Mesenchymal stem cell (in vitro differentiated cells and primary cell): ENCODE data around the gene DSCAM.

Experiments used
- DNase-seq: peaks from one replicate; pipeline ENCODE4 v3.0.0-alpha.2; 2013
- H2AFZ ChIP-seq: one replicate; pipeline ENCODE4 v1.6.1; 2013; ENCODE audit warnings: low read depth, mild to moderate bottlenecking, control low read depth, inconsistent platforms, low read length, moderate library complexity
- H2AK5ac ChIP-seq: 2 replicates; pipeline ENCODE4 v1.6.1; 2013; ENCODE audit warnings: low read length, moderate library complexity, mild to moderate bottlenecking, inconsistent platforms; ENCODE audit not compliant: severe bottlenecking
- H2BK120ac ChIP-seq: one replicate; pipeline ENCODE4 v1.6.1; 2013; ENCODE audit warnings: low read depth, mild to moderate bottlenecking, inconsistent platforms, low read length, moderate library complexity
- H2BK12ac ChIP-seq, 2 experiments: one replicate each; pipeline ENCODE4 v1.6.1; 2013; ENCODE audit warnings: inconsistent platforms in 2 of 2, low read length in 2 of 2, mild to moderate bottlenecking in 2 of 2, moderate library complexity in 2 of 2, control low read depth in 1 of 2
- H2BK15ac ChIP-seq: one replicate; pipeline ENCODE4 v1.6.1; 2013; ENCODE audit warnings: mild to moderate bottlenecking, low read depth, inconsistent platforms; ENCODE audit not compliant: poor library complexity, severe bottlenecking
- H2BK5ac ChIP-seq: 2 replicates; pipeline ENCODE4 v1.6.1; 2013; ENCODE audit warnings: low read depth, mild to moderate bottlenecking, low read length, control low read depth, inconsistent platforms; ENCODE audit not compliant: poor library complexity, severe bottlenecking
- H3K14ac ChIP-seq, 2 experiments: one replicate each; pipeline ENCODE4 v1.6.1; 2013; ENCODE audit warnings: inconsistent platforms in 2 of 2, low read length in 2 of 2, control low read depth in 1 of 2, mild to moderate bottlenecking in 1 of 2, moderate library complexity in 1 of 2
- H3K18ac ChIP-seq, 2 experiments: one replicate each; pipeline ENCODE4 v1.6.1; 2013; ENCODE audit warnings: inconsistent platforms in 2 of 2, low read length in 2 of 2, control low read depth in 1 of 2, low read depth in 1 of 2, mild to moderate bottlenecking in 1 of 2
- H3K23ac ChIP-seq, 2 experiments: one replicate each; pipeline ENCODE4 v1.6.1; 2013; ENCODE audit warnings: inconsistent platforms in 2 of 2, low read length in 2 of 2, mild to moderate bottlenecking in 2 of 2, moderate library complexity in 2 of 2, control low read depth in 1 of 2
- H3K27ac ChIP-seq: 2 replicates; pipeline ENCODE4 v1.5.1; 2013; ENCODE audit warnings: mild to moderate bottlenecking, moderate library complexity, low read length, control low read depth, inconsistent platforms; ENCODE audit not compliant: poor library complexity, severe bottlenecking
- H3K27me3 ChIP-seq, 2 experiments: 2 replicates each; pipeline versions ENCODE4 v1.6.1 to v1.7.0; 2013; ENCODE audit warnings: low read length in 2 of 2, mild to moderate bottlenecking in 2 of 2, moderate library complexity in 2 of 2, control low read depth in 1 of 2, inconsistent platforms in 1 of 2; ENCODE audit not compliant: control insufficient read depth in 1 of 2, insufficient read depth in 1 of 2
- H3K36me3 ChIP-seq, 2 experiments: 2 replicates each; pipeline versions ENCODE4 v1.6.1 to v1.7.0; 2013; ENCODE audit warnings: low read length in 2 of 2, control low read depth in 1 of 2, inconsistent platforms in 1 of 2, low read depth in 1 of 2, mild to moderate bottlenecking in 1 of 2; ENCODE audit not compliant: insufficient read depth in 2 of 2, control insufficient read depth in 1 of 2
- H3K4ac ChIP-seq, 2 experiments: one replicate each; pipeline ENCODE4 v1.6.1; 2013; ENCODE audit warnings: inconsistent platforms in 2 of 2, low read length in 2 of 2, mild to moderate bottlenecking in 2 of 2, moderate library complexity in 2 of 2, control low read depth in 1 of 2, low read depth in 1 of 2
- H3K4me1 ChIP-seq: 2 replicates; pipeline ENCODE4 v1.6.1; 2013; ENCODE audit warnings: low read depth, low read length, control low read depth; ENCODE audit not compliant: control insufficient read depth, insufficient read depth
- H3K4me2 ChIP-seq: 2 replicates; pipeline ENCODE4 v1.6.1; 2013; ENCODE audit warnings: low read length, mild to moderate bottlenecking, inconsistent platforms; ENCODE audit not compliant: poor library complexity, severe bottlenecking
- H3K4me3 ChIP-seq, 2 experiments: 2 replicates each; pipeline versions ENCODE4 v1.5.1 to v1.7.0; 2013; ENCODE audit warnings: low read length in 2 of 2, mild to moderate bottlenecking in 2 of 2, control low read depth in 1 of 2, low read depth in 1 of 2; ENCODE audit not compliant: insufficient read depth in 1 of 2
- H3K79me1 ChIP-seq: replicated peaks from 2 replicates; pipeline ENCODE4 v1.6.1; 2013; ENCODE audit warnings: mild to moderate bottlenecking, control low read depth, low read length, inconsistent platforms; ENCODE audit not compliant: poor library complexity, severe bottlenecking
- H3K9ac ChIP-seq: 2 replicates; pipeline ENCODE4 v1.7.0; 2013; ENCODE audit warnings: mild to moderate bottlenecking, low read length, moderate library complexity
- H3K9me3 ChIP-seq: 2 replicates; pipeline ENCODE4 v1.7.0; 2013; ENCODE audit warnings: mild to moderate bottlenecking, low read length; ENCODE audit not compliant: control insufficient read depth
- H4K8ac ChIP-seq: one replicate; pipeline ENCODE4 v1.6.1; 2013; ENCODE audit warnings: inconsistent platforms, mild to moderate bottlenecking, low read length, moderate library complexity
- H4K91ac ChIP-seq: one replicate; pipeline ENCODE4 v1.6.1; 2013; ENCODE audit warnings: mild to moderate bottlenecking, low read length, inconsistent platforms
- WGBS: methylation state at CpG from one replicate; pipeline ENCODE4 v1.1.7; 2013; ENCODE audit warnings: mixed read lengths; 5-methylcytosine and 5-hydroxymethylcytosine counted together

The DSCAM gene

DNA sequence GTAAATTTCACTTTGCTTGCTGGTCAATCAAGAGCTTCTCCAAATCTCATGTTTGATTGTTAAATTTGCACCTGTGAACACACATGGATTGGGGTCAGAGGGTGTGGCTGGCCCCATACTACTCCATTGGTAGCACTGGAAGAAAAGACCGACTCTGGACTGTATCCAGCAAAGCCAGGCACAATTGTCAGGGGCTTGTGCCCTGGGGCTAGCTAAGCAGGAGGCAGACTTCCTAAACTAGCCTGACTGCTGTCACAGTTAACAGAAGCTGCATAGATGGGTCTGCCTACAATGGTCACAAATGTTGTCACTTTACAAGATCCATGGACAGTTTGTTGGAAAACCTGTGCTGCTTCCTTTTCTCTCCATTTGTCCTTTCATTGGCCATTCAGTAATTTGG, 421.0 kb downstream of the DSCAM start:
- peaks cover 14% of the 10 kb centered on the region for H3K9me3 ChIP-seq
- 38% methylated on average over 1 of the region's 1 CpG for WGBS
- no peaks in the 10 kb centered on the region for H3K36me3 ChIP-seq
- DNase-seq: no peak
- no peaks in the 10 kb centered on the region for H3K4me1 ChIP-seq
- no peak overlapping the region for H2BK15ac ChIP-seq
- H3K23ac ChIP-seq: no peak overlapping the region
- no peak overlapping the region for H4K91ac ChIP-seq
- no peak overlapping the region for H3K27ac ChIP-seq
- no peak overlapping the region for H2BK5ac ChIP-seq
- H3K18ac ChIP-seq: no peak overlapping the region
- H3K79me1 ChIP-seq: no peaks in the 10 kb centered on the region
- H3K4ac ChIP-seq: no peak overlapping the region
- H2AK5ac ChIP-seq: no peak overlapping the region
- no peak overlapping the region for H3K4me3 ChIP-seq
- no peak overlapping the region for H2BK120ac ChIP-seq
- no peak overlapping the region for H2BK12ac ChIP-seq
- H4K8ac ChIP-seq: no peak overlapping the region
- no peak overlapping the region for H3K14ac ChIP-seq
- no peak overlapping the region for H3K9ac ChIP-seq
- no peaks in the 10 kb centered on the region for H3K27me3 ChIP-seq
- H2AFZ ChIP-seq: no peak overlapping the region
- no peak overlapping the region for H3K4me2 ChIP-seq

DNA sequence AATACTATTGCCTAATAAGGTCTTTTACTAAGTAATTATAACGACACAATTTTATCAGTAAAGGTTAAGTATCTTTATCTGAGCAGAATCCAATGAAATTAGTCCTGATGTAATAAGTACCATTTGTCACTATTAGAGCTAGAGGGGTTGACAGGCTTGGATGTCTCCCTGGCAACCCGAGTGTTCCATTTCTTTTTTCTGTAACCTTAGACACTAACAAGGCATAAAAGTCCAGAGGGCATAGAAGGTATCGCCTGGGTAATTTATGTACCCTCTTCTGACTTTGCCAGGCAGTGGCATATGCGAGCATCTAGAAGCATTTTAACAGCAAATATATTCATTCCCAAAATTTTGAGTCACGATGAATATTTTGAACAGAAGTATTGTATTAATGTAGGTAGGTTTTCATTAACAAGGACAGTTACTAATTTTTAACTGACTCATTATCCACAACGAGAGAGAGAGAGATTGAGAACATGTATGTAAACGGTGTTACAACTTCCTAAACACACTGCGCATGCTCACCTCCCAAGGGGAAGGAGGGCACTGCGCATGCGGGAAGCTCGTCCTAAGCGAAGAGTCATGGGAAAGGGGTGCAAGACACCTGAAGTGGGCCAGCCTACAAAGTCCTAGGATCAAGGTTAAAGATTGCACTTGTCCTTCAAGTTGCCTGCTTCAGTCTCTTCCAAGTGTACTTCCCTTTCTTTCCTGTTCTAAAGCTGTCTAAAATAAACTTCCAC, 423.9 kb downstream of the DSCAM start:
- Histone ChIP-seq H4K8ac (no peak overlapping the region), H2BK5ac (no peak overlapping the region), H3K27ac (no peak overlapping the region), H2AK5ac (no peak overlapping the region), H3K23ac (no peak overlapping the region), H3K4me3 (no peak overlapping the region), H3K14ac (no peak overlapping the region), H3K79me1 (no peaks in the 10 kb centered on the region), H3K9ac (no peak overlapping the region), H3K4me2 (no peak overlapping the region), H3K4me1 (no peaks in the 10 kb centered on the region), H2BK120ac (no peak overlapping the region), H3K18ac (no peak overlapping the region), H3K36me3 (no peaks in the 10 kb centered on the region), H2AFZ (no peak overlapping the region), H3K4ac (no peak overlapping the region), H3K9me3 (peaks cover 25% of the 10 kb centered on the region), H2BK12ac (no peak overlapping the region), H4K91ac (no peak overlapping the region), H2BK15ac (no peak overlapping the region), H3K27me3 (no peaks in the 10 kb centered on the region)
- DNase-seq: no peak
- 91% methylated on average over 10 of the region's 12 CpGs for WGBS

DNA sequence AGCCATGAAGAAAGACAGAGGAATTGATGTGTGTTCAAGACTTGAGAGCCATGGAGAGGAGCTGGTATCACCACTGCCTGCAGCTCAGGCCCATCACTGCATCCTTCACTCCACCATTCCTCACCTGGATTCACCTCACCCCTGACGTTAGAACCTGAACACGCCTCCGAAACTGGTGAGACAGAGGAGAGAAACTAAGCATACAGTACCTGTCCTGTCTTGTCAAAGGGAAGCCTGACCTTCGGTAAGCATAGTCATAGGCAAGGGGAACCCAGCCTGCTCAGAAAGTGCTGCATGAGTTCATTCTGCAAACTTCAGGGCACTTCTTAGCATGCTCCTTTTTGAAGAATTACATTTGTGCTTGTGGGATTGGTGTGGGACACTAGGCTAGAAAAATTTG, 425.8 kb downstream of the DSCAM start:
- H4K91ac ChIP-seq: no peak overlapping the region
- no peak overlapping the region for H3K4ac ChIP-seq
- no peak overlapping the region for H2BK12ac ChIP-seq
- H3K18ac ChIP-seq: no peak overlapping the region
- no peak overlapping the region for H2BK5ac ChIP-seq
- no peaks in the 10 kb centered on the region for H3K27me3 ChIP-seq
- H3K14ac ChIP-seq: no peak overlapping the region
- H4K8ac ChIP-seq: no peak overlapping the region
- H3K4me2 ChIP-seq: no peak overlapping the region
- WGBS: 73% methylated on average over 4 of the region's 4 CpGs
- peaks cover 30% of the 10 kb centered on the region for H3K9me3 ChIP-seq
- no peak overlapping the region for H3K9ac ChIP-seq
- H2BK15ac ChIP-seq: no peak overlapping the region
- no peaks in the 10 kb centered on the region for H3K4me1 ChIP-seq
- no peak overlapping the region for H3K4me3 ChIP-seq
- H3K79me1 ChIP-seq: no peaks in the 10 kb centered on the region
- H3K27ac ChIP-seq: no peak overlapping the region
- DNase-seq: no peak
- H3K36me3 ChIP-seq: no peaks in the 10 kb centered on the region
- H2AK5ac ChIP-seq: no peak overlapping the region
- no peak overlapping the region for H2AFZ ChIP-seq
- no peak overlapping the region for H2BK120ac ChIP-seq
- H3K23ac ChIP-seq: no peak overlapping the region

DNA sequence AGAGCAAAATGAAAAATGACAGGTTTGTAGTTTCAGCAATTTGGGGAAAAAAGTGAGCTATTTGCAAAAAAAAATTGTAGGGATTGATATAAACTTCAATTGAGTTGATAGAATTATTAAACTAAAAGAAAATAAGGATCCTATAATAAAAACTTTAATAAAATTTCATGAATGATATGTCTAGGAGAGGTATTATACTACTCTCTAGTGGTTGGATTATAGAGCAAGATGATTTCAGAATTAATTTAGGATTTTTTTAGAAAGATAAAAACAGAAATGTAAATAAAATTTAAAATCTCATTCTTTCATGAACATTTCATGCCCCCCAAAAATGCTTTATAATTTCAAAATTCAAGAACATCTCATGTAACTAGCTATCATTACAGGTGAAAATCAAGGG, 430.4 kb downstream of the DSCAM start:
- no peaks in the 10 kb centered on the region for H3K4me1 ChIP-seq
- no peak for DNase-seq
- H4K91ac ChIP-seq: no peak overlapping the region
- no peak overlapping the region for H3K14ac ChIP-seq
- no peak overlapping the region for H2BK12ac ChIP-seq
- H4K8ac ChIP-seq: no peak overlapping the region
- H3K27ac ChIP-seq: no peak overlapping the region
- no peak overlapping the region for H2BK15ac ChIP-seq
- H3K4ac ChIP-seq: no peak overlapping the region
- H3K18ac ChIP-seq: no peak overlapping the region
- no peak overlapping the region for H3K9ac ChIP-seq
- no peak overlapping the region for H2AFZ ChIP-seq
- no peak overlapping the region for H2BK5ac ChIP-seq
- no peaks in the 10 kb centered on the region for H3K27me3 ChIP-seq
- peaks cover 27% of the 10 kb centered on the region for H3K9me3 ChIP-seq
- H3K36me3 ChIP-seq: no peaks in the 10 kb centered on the region
- no peak overlapping the region for H3K4me3 ChIP-seq
- H3K4me2 ChIP-seq: no peak overlapping the region
- H2AK5ac ChIP-seq: no peak overlapping the region
- no peak overlapping the region for H3K23ac ChIP-seq
- H2BK120ac ChIP-seq: no peak overlapping the region
- no peaks in the 10 kb centered on the region for H3K79me1 ChIP-seq
